Stimulated activated CD8-positive, alpha-beta memory T cell treated with anti-CD3 and anti-CD28 coated beads, Interleukin-15, amount 100 ng/mL, for 4 hours (primary cell): ENCODE results near the gene BMP10.
"Not testable (repeated sequence)": the region's sequence is repeated elsewhere in the genome, so short reads cannot be mapped to it uniquely, and the experiment has no call there.

Experiments
- DNase-seq, 2 donors: peaks; one replicate each; pipeline ENCODE4 v3.0.0-alpha.2; 2020; ENCODE audit warnings: low read depth in 2 of 2

Gene BMP10

DNA sequence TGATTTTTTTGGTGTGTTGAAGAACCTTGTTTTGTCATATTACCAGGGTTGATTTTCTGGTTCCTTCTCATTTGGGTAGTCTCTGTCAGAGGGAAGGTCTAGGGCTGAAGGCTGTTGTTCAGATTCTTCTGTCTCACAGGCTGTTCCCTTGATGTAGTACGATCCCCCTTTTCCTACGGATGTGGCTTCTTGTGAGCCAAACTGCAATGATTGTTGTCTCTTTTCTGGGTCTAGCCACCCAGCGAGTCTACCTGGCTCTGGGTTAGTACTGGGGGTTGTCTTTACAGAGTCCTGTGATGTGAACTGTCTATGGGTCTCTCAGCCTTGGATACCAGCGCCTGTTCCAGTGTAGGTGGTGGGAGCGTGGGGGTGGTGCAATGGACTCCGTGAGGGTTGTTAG is 24.8 kb upstream of the BMP10 start:
- not testable (repeated sequence) for DNase-seq

- no peak for DNase-seq
Observed at GRCh38 chr2:68889500-68889899, 18.3 kb upstream of the BMP10 start.

DNA sequence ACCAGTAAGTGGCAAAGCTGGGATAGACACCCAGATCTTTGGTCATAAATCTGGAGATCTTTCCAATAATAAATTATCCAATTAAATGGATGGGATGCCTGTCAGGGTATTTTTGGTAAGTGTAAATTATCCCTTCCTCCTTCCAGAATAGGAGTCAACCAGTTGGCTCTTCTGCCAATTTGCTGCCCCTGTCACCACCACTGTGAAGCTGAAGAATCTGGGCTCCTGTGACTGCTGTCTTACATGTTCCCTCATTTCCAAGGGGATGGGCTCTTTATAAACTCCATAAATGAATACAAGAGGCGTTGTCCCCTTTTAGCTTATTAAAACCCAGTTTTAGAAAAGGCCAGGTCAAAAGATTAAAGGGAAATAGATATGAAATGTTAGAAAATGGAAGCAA is 17.8 kb upstream of the BMP10 start:
- no peak for DNase-seq

GRCh38 chr2:68888038-68888704 is 17.0 kb upstream of the BMP10 start:
- DNase-seq = no peak

DNA sequence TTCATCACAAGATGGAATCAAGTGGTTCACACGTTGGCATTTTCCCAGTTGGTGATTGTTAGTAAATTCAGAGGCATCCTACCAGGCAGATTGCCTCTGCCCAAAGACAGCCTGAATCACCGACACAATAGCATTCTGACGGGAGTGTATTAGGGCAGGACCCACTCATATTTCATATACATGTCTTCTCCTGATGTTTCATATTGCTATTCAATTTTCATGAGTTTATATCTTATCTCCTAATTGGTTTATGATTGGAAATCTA is 14.5 kb upstream of the BMP10 start:
- DNase-seq = no peak

DNA sequence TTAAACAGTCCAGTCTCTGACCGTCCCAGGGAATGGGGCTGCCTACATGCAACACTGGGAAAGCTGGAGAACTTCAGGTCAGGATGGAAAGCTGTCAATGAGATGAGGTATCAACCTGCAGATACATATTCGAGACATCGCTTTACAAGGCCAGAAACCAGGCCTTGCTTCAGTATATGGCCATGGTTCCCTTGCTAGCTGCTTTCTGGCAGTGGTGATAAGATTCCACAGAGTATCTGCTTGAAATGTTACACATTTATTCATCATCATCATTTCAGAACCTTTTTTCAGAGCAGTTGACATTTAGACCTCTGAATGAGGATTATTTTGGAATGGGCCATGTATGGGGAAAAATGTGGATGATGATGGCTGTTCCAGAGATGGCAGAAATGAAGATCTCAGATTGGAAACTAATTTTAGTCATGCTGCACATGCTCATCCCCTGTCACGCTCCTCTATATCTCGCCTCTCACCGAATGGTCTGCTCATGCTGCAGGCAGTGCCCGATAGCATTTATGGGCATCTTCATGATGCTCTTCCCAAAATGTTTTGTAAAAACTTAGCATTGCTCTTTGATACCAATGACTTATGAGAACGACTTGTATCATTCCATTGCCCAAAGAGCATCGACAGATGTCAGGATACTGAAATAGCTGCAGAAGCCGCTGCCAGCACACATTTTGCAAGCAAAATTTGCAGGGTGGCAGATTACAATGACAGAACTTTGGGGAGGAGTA is 14.0 kb upstream of the BMP10 start:
- no peak for DNase-seq

DNA sequence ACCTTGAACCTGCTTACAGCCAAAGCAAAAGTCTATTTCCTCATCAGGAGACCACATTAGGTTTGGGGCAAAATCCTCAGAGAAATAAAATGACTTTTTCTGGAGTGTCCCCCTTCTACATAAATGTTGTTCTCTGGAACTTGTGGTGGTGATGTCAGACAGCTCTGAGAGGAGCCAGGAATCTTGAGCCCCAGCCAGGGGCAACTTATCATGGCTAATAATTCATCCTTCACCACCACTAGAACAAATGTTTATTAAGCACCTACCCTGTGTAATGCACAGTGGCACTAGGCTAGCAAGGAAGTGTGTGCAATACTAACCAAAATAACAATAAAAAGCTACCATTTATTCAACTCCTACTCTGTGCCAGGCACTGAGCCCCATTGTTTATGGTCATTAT is 9.0 kb upstream of the BMP10 start:
- DNase-seq = no peak

GRCh38 chr2:68879296-68879695 is 8.1 kb upstream of the BMP10 start:
- DNase-seq = no peak

DNA sequence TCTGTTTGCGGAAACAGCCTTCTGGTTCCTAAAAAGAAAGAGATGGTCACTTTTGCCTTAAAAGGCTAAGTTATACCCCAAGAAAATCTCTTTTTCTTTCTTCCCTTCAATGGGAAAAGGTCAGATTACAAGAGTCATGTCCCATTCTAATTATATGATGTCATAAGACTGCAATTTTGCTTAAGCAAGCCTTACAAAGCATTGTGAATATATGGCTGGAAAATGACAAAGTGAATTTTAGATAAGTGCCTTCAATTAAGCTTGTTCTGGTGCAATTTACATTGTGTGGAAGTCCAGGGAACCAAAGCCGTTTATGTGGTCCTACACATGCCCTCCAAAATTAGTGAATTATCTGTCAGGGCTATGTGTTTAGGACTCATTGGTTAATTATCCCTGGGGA is 7.6 kb upstream of the BMP10 start:
- no peak for DNase-seq

GRCh38 chr2:68878071-68878711 is 7.0 kb upstream of the BMP10 start:
- no peak for DNase-seq

- DNase-seq = no peak
Observed at GRCh38 chr2:68877079-68877772, 6.0 kb upstream of the BMP10 start.

DNA sequence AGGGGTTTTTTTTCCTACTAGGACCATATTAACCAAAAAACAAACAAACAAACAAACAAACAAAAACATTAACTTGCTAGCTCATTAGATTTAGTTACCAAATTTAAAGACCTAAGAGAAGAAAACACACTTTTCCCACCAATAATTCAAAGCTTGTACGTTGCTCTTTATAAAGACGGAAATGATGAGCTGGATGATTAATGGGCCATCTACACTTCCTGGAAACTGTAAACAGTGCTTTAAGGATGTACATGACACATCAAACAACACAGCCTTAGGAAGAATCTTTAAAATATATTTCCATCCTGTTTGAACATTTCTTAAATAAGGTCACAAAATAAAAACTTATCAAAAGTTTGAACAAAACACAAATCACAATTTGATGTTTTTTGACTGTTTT is 982 bp downstream of the BMP10 start:
- DNase-seq = no peak

- no peak for DNase-seq
Observed at GRCh38 chr2:68865108-68865507, 6.1 kb downstream of the BMP10 start.

DNA sequence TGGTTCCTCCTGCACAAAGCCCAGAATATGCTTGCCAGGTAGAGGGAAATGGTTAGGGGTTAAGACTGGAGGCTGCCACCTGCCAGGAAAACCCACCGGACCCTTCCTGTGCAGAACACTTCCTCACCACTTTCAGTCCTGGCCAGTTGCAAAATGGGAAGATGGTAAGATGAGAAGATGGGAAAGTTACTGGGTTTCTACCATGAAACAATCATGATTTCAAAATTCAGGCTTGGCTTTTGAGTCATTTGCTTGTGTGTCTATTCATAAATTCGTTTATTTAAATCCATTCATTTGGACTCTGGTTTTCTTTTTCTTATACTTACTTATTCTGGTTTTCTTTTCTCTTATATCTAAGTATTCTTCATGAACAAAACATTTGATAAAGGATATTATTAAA is 7.2 kb downstream of the BMP10 start:
- DNase-seq = no peak

- no peak for DNase-seq
Observed at GRCh38 chr2:68862889-68863288, 8.3 kb downstream of the BMP10 start.

- DNase-seq = no peak
Observed at GRCh38 chr2:68861330-68861729, 9.9 kb downstream of the BMP10 start.

- no peak for DNase-seq
Observed at GRCh38 chr2:68860111-68860510, 11.1 kb downstream of the BMP10 start.

GRCh38 chr2:68857855-68858456 is 13.2 kb downstream of the BMP10 start:
- no peak for DNase-seq

GRCh38 chr2:68857202-68857845 is 13.9 kb downstream of the BMP10 start:
- no peak for DNase-seq

GRCh38 chr2:68855550-68855949 is 15.6 kb downstream of the BMP10 start:
- no peak for DNase-seq

GRCh38 chr2:68854476-68854875 is 16.7 kb downstream of the BMP10 start:
- DNase-seq = no peak

GRCh38 chr2:68853915-68854314 is 17.3 kb downstream of the BMP10 start:
- DNase-seq = no peak
